GM12873 (cell line): ENCODE results near the gene HOXA1.

Source experiments
- TF ChIP-seq, protein P1 (sequence below): IDR thresholded peaks from 2 replicates; pipeline ENCODE4 v1.5.1; 2012; ENCODE audit warnings: low read depth, mild to moderate bottlenecking, moderate library complexity, low read length, control low read depth; ENCODE audit not compliant: insufficient read depth; ENCODE audit errors: missing control alignments

Gene HOXA1

GRCh38 chr7:27092819-27093110 is 3.0 kb downstream of the HOXA1 start:
- TF ChIP-seq, protein P1, sequence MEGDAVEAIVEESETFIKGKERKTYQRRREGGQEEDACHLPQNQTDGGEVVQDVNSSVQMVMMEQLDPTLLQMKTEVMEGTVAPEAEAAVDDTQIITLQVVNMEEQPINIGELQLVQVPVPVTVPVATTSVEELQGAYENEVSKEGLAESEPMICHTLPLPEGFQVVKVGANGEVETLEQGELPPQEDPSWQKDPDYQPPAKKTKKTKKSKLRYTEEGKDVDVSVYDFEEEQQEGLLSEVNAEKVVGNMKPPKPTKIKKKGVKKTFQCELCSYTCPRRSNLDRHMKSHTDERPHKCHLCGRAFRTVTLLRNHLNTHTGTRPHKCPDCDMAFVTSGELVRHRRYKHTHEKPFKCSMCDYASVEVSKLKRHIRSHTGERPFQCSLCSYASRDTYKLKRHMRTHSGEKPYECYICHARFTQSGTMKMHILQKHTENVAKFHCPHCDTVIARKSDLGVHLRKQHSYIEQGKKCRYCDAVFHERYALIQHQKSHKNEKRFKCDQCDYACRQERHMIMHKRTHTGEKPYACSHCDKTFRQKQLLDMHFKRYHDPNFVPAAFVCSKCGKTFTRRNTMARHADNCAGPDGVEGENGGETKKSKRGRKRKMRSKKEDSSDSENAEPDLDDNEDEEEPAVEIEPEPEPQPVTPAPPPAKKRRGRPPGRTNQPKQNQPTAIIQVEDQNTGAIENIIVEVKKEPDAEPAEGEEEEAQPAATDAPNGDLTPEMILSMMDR, result no peak

- TF ChIP-seq, protein P1, result no peak
These were observed 3.6 kb downstream of the HOXA1 start for GRCh38 chr7:27091941-27092818.

DNA sequence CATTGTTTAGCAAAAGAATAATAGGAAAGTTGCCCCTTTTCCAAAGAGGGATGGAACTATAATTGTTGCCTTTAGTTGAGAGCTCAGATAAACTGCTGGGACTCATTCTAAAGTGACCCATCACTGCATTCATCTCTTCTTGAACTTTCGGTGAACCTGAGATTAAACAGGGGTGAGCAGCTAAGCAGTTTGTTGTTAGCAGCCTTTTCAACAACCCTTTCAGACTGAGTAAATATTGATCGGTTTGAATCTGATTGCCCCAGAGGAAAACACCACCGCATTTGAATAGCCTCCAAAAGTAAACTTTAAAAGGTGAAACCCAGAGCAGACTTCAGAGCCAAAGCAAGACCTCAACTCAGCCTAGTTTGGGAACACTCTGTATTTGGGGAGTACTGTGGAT is 4.7 kb downstream of the HOXA1 start:
- TF ChIP-seq, protein P1, result no peak

- TF ChIP-seq, protein P1, result no peak
These were observed 7.5 kb downstream of the HOXA1 start for GRCh38 chr7:27088002-27088922.

GRCh38 chr7:27083646-27084045 is 12.2 kb downstream of the HOXA1 start:
- TF ChIP-seq, protein P1, result no peak

DNA sequence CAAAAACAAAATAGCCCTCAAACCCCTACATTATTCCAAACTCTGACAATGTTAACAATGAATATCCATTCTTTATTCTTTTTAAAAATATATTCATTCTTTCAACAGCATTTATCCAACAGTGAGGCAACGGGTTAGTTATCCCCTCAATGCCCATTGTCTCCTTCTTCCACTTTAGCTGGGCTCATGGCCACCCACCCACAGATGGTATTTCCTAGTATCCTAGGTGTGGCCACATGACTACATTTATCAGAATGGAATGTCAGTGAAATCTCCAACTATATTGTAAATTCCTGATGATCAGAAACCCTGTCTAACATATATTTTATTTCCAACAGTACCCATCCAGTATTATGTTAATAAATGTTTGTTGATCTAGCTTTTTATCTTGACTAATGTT is 13.6 kb downstream of the HOXA1 start:
- TF ChIP-seq, protein P1, result no peak

DNA sequence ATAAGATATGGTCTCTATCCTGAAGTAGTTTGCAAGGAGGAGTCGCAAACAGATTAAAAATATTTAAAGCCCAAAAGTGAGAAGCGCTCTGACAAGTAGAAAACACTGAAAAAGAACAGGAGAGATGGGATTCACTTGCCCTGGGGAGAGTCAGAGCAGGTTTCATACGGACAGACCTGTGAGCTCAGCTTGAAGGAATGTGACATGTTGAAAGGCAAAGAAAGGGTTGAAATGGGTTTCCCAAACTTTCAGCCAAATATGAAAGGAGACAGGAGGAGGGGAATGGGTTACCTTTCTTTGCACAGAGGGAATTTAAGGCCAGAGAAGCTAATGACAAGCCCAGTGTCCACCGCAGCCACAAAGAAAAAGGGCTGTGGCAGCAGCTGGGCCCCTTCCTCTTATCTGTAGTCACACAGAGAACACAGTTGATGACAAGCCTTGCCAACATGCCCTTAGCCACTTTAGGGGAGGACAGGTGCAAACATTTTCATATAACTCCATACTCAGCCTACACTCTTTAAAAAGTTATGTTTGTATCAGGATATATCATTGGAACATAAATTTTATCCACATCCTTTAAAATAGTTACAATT is 14.9 kb downstream of the HOXA1 start:
- TF ChIP-seq, protein P1, result no peak
